GM21723 (cell line): Measurements from ENCODE around the gene CREBBP.
"Not testable (repeated sequence)": the region's sequence is repeated elsewhere in the genome, so short reads cannot be mapped to it uniquely, and the experiment has no call there.

Experiments used
- ATAC-seq: cut with Tn5 transposase; IDR thresholded peaks from one replicate; pipeline ENCODE4 v1.9.1; 2021; ENCODE audit warnings: mild to moderate bottlenecking, moderate library complexity; ENCODE audit not compliant: unreplicated experiment

The CREBBP gene

GRCh38 chr16:3716831-3717234, 163.7 kb downstream of the CREBBP start:
- peak; percentile 37 for ATAC-seq

GRCh38 chr16:3715430-3715829, 165.1 kb downstream of the CREBBP start:
- no peak for ATAC-seq

GRCh38 chr16:3714378-3714777, 166.1 kb downstream of the CREBBP start:
- ATAC-seq = not testable (repeated sequence)

GRCh38 chr16:3713587-3714242, 166.8 kb downstream of the CREBBP start:
- no peak for ATAC-seq

DNA sequence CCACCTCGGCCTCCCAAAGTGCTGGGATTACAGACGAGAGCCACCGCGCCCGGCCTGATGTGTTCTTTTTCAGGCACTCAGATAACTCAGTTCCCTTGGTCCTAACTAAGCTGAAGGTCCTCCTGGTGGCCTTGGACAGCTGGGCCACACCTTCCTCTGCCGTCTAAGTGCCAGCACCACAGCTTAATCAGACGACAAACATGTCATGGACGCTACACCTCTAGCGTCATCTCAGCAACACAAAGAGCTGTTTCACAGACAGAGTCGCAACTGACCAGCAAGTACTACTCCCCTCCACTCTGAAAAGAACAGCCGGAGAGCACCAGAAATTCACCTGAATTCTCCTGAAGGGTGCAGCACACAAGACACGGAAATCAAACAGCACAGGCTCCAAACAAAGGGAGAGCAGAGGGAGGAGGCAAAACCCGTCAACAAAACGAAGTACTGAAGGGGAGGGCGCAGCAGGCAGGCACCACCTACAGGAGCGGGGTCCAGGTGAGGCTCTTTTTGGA, 167.6 kb downstream of the CREBBP start:
- ATAC-seq = no peak

DNA sequence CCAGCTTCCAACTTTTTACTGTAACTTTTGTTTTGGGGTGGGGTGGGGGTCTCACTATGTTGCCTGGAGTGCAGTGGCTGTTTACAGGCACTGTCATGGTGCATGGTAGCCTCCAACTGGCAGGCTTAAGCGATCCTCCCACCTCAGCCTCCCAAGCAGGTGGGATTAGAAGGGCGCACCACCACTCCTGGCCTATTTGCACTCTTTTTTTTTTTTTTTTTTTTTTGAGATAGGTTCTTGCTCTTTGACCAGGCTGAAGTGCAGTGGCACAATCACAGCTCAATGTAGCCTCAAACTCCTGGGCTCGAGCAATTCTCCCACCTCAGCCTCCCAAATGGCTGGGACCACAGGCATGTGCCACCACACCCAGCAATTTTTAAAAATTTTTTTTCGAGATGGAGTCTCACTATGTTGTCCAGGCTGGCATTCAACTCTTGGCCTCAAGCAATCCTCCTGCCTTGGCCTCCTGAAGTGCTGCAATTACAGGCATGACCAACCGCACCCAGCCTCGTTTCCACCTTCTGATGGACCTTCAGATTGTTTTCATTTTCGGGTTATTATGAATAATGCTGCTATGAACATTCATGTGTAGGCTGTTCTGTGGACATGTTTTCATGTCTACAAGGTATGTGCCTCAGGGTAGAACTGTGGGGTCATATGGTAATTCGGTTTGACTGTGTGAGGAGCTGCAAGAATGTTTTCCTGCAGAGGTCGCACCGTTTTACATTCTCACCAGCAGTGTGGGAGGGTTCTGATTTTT, 174.1 kb downstream of the CREBBP start:
- ATAC-seq = no peak

- ATAC-seq = no peak
Measured at GRCh38 chr16:3702082-3702481, 178.4 kb downstream of the CREBBP start.

GRCh38 chr16:3701531-3701930, 179.0 kb downstream of the CREBBP start:
- ATAC-seq = no peak

DNA sequence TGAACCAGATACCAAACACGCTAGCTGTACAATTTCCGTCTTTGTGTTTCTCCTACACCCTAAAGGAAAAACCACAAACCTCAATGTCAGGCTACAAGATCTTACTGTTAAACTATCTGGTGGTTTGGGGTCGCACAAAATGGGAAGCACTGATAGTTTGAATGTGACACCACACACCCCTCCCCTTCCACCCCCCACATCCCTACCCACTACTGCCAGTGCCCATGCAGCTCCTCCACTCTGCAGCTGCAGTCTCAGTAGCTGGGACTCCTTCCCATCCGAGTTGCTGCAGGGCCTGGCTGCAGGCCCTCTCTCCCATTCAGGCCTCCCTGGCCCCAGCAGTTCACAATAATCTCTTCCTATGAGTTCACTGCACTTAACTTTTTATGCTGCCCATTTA, 181.6 kb downstream of the CREBBP start:
- ATAC-seq = no peak

- ATAC-seq = no peak
Measured at GRCh38 chr16:3696425-3697218, 183.9 kb downstream of the CREBBP start.

GRCh38 chr16:3695610-3696369, 184.7 kb downstream of the CREBBP start:
- ATAC-seq = no peak

- ATAC-seq = no peak
Measured at GRCh38 chr16:3694051-3694450, 186.5 kb downstream of the CREBBP start.

DNA sequence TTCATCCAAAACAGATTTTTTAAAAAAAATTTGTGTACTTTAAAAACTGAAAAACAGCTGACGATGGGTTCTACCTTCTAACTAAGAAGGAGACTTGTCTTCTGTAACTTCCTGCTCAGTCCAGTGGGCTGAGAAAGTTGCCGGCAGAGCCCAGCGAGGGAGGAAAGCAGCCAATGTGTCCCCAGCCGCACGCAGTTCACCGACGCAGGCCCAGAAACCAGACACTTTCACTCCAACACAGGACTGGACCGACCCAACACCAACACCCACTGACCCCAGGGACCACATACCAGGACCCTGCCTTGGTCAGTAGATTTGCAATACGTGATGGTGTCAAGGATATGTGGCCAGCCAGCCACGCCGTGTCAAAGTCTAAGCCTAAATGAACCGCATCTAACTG, 188.8 kb downstream of the CREBBP start:
- no peak for ATAC-seq

GRCh38 chr16:3690980-3691720, 189.4 kb downstream of the CREBBP start:
- no peak for ATAC-seq

- ATAC-seq = peak; percentile 88
Measured at GRCh38 chr16:3690470-3690928, 190.0 kb downstream of the CREBBP start.

DNA sequence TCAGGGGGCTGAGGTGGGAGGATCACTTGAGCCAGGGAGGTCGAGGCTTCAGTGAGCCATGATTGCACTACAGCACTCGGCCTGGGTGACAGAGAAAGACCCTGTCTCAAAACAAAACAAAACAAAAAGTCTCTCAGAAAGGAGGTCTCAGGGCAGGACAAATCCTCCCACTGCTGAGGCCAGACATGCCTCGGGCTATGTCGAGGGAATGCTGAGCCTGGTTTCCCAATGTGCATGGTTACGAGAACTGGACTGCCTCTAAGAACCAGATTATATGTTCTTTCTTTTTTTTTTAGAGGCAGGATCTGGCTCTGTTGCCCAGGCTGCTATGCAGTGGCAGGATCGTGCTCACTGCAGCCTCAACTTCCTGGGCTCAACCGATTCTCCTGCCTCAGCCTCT, 190.8 kb downstream of the CREBBP start:
- no peak for ATAC-seq

- no peak for ATAC-seq
Measured at GRCh38 chr16:3687792-3688191, 192.7 kb downstream of the CREBBP start.

DNA sequence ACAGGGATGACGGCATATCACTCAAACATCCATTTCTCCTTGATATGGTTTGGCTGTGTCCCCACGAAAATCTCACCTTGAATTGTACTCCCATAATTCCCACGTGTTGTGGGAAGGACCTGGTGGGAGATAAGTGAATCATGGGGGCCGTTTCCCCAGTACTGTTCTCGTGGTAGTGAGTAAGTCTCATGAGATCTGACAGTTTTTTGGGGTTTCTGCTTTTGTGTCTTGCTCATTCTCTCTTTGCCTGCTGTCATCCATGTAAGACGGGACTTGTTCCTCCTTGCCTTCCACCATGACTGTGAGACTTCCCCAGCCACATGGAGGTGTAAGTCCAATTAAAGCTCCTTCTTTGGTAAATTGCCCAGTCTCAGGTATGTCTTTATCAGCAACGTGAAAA, 193.5 kb downstream of the CREBBP start:
- no peak for ATAC-seq

DNA sequence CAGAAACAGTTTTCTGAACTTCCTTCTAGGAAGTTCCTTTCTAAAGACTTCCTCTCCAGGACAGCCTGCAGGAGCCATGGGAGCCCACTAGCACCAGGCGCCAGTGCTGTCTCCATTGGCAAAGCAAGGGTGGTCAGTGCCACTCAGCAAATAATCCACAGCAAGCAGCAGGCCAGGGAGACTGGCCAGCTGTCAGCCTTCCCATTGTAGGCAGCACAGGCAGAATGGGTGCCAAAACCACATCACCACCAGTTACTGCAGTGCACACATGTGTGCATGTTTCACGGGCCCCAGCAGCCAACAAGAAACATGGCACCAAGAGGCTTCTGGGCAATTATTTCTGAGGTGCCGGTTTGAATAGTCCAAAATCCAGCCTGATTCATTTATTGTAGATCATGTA, 199.3 kb downstream of the CREBBP start:
- no peak for ATAC-seq

DNA sequence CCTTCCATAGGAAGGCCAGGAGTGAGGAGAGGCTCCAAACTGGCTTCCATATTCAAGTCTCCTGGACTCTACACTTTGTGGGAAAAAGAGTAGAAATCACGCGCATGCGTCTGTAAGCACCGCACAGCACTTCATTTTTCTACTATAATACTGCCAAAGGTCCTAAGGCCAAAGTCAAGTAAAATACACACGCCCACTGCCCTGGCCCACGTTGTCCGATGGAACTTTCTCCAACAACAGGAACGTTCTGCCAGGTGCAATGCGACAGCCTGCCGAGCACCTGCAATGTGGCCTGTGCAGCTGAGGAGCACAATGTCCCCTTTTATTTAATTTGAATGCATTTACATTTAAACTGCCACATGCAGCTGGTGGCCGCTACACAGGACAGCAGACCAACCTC, 202.5 kb downstream of the CREBBP start:
- no peak for ATAC-seq
